ENCODE results near the gene MLXIPL. TPM values are rescaled to one million over a fixed set of nuclear protein-coding genes. Genes with fewer than 3 reads are reported as not detected.
A peak's percentile ranks its signal among the peaks of the same experiment; 100 is the strongest.
"Not testable (repeated sequence)": the region's sequence is repeated elsewhere in the genome, so short reads cannot be mapped to it uniquely, and the experiment has no call there.

Gene MLXIPL
- total RNA-seq, 1 experiment from 2014 or later = 7.2 TPM

DNA sequence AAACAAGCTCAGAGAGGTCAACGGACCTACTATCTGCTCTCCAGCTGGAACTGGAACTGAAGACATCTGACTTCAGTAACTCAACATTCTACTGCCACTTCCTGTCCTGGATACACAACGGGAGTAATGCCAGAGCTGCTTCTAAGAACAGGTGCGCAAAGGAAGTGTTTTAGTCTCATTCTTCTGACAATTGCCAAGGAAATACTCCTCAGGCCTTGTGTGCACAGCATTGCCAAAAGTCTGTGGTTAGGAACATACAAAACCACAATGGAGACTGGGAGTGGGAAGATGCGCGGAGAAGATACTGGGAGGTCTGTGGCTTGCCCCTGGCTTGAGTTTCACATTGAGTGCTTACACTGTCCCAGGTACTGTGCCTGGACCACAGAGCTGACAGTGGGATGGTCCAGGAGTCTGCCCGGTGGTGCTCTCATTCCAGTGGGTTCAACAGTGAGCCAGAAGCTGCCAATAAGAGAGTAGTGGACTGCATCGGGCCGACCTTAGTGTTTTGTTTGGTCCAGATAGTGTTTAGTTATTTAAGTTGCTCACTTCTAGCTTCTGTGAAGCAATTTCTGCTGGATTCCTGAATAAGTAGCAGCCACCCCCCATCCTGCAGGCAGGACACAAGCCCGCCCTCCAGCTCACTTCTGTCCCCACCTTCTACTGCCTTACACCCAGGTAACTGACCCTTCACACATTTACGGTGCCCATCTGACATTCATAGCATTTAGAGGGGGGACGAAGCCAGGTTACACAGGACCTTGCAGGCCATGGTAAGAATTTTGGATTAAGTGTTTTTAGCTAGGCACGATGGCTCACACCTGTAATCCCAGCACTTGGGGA lies 56.3 kb downstream of the MLXIPL start:
- H3K4me1 ChIP-seq (ENCODE audit: control insufficient read depth, insufficient read depth, low read length) = no peaks in the 10 kb centered on the region
- in situ Hi-C loops (cut with HindIII; ENCODE audit: low pct_unique_long_range_greater_than_20kb, low sequenced_read_pairs) (no loop called here), intact Hi-C loops (cut with micrococcal nuclease; ENCODE audit: unreplicated experiment) (no loop called here)
- CTCF ChIA-PET = no interaction called here
- ATAC-seq = peak; percentile 30
- no peak for DNase-seq (ENCODE audit: low read depth, low spot score)
- H3K4me3 ChIP-seq (ENCODE audit: low read depth in 2 of 2, low read length in 2 of 2) = no peak overlapping the region
- POLR2A ChIA-PET = interaction anchor here (0.6 kb wide), 1 partner anchor 45 kb away, joined by 3 read pairs; no protein-coding TSS in a partner anchor
- no peaks in the 10 kb centered on the region; the same call in 1 of the 2 replicates for H3K36me3 ChIP-seq (ENCODE audit: control insufficient read depth, insufficient read depth, low read length)
- no peaks in the 10 kb centered on the region for H3K27me3 ChIP-seq (ENCODE audit: control insufficient read depth, insufficient read depth, low read length)
- no peak overlapping the region for H3K27ac ChIP-seq (ENCODE audit: low read length)
- peak; percentile 38; the same call in 1 of the 2 replicates for TF ChIP-seq POLR2AphosphoS5 (IDR thresholded peaks at IDR 0.05; ENCODE audit: low read depth, low read length)
- TF ChIP-seq, protein P1, sequence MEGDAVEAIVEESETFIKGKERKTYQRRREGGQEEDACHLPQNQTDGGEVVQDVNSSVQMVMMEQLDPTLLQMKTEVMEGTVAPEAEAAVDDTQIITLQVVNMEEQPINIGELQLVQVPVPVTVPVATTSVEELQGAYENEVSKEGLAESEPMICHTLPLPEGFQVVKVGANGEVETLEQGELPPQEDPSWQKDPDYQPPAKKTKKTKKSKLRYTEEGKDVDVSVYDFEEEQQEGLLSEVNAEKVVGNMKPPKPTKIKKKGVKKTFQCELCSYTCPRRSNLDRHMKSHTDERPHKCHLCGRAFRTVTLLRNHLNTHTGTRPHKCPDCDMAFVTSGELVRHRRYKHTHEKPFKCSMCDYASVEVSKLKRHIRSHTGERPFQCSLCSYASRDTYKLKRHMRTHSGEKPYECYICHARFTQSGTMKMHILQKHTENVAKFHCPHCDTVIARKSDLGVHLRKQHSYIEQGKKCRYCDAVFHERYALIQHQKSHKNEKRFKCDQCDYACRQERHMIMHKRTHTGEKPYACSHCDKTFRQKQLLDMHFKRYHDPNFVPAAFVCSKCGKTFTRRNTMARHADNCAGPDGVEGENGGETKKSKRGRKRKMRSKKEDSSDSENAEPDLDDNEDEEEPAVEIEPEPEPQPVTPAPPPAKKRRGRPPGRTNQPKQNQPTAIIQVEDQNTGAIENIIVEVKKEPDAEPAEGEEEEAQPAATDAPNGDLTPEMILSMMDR (IDR thresholded peaks at IDR 0.05) = no peak
- no TSS peak for BruUV-seq (replicated peaks)
- H3K9me3 ChIP-seq (ENCODE audit: control insufficient read depth, insufficient read depth, low read depth, low read length) = no peaks in the 10 kb centered on the region

DNA sequence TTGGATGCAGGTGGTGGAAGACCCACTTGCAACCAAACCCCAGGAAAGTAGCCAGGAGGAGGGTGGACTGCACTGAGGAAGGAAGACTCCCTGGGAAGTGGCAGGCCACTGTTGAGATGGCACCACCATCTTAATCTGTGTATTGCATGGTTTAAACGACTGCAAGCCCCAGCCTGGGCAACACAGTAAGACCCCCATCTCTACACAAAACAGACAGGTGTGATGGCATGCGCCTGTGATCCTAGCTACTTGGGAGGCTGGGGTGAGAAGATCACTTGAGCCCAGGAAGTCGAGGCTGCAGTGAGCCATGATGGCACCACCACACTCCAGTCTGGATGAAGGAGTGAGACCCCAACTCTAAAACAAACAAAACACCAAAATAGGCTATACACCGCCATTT lies 57.2 kb downstream of the MLXIPL start:
- ATAC-seq (no peak), DNase-seq (ENCODE audit: low read depth, low spot score) (no peak)
- no peak overlapping the region for H3K27ac ChIP-seq (ENCODE audit: low read length)
- H3K36me3 ChIP-seq (ENCODE audit: control insufficient read depth, insufficient read depth, low read length) = no peaks in the 10 kb centered on the region; the same call in 1 of the 2 replicates
- intact Hi-C loops (cut with micrococcal nuclease; ENCODE audit: unreplicated experiment) = no loop called here
- BruUV-seq (replicated peaks) = no TSS peak
- ChIA-PET CTCF (interaction anchor here (1.6 kb wide), 1 partner anchor 40 kb away, joined by 5 read pairs; no protein-coding TSS in a partner anchor), POLR2A (interaction anchor here (0.8 kb wide), 1 partner anchor 10 kb away, joined by 6 read pairs; no protein-coding TSS in a partner anchor)
- no peaks in the 10 kb centered on the region for H3K9me3 ChIP-seq (ENCODE audit: control insufficient read depth, insufficient read depth, low read depth, low read length)
- no peaks in the 10 kb centered on the region for H3K4me1 ChIP-seq (ENCODE audit: control insufficient read depth, insufficient read depth, low read length)
- no peaks in the 10 kb centered on the region for H3K27me3 ChIP-seq (ENCODE audit: control insufficient read depth, insufficient read depth, low read length)
- in situ Hi-C loops (cut with HindIII; ENCODE audit: low pct_unique_long_range_greater_than_20kb, low sequenced_read_pairs) = no loop called here
- TF ChIP-seq SIN3A (IDR thresholded peaks at IDR 0.05; ENCODE audit: borderline replicate concordance, insufficient read depth, low read depth, low read length) (no peak), TCF7L2 (IDR thresholded peaks at IDR 0.05; ENCODE audit: low read depth, low read length) (no peak), POLR2AphosphoS5 (IDR thresholded peaks at IDR 0.05; ENCODE audit: low read depth, low read length) (no peak; the same call in 1 of the 2 replicates)
- TF ChIP-seq, protein P1 (IDR thresholded peaks at IDR 0.05) = no peak
- TF ChIP-seq, protein P2, sequence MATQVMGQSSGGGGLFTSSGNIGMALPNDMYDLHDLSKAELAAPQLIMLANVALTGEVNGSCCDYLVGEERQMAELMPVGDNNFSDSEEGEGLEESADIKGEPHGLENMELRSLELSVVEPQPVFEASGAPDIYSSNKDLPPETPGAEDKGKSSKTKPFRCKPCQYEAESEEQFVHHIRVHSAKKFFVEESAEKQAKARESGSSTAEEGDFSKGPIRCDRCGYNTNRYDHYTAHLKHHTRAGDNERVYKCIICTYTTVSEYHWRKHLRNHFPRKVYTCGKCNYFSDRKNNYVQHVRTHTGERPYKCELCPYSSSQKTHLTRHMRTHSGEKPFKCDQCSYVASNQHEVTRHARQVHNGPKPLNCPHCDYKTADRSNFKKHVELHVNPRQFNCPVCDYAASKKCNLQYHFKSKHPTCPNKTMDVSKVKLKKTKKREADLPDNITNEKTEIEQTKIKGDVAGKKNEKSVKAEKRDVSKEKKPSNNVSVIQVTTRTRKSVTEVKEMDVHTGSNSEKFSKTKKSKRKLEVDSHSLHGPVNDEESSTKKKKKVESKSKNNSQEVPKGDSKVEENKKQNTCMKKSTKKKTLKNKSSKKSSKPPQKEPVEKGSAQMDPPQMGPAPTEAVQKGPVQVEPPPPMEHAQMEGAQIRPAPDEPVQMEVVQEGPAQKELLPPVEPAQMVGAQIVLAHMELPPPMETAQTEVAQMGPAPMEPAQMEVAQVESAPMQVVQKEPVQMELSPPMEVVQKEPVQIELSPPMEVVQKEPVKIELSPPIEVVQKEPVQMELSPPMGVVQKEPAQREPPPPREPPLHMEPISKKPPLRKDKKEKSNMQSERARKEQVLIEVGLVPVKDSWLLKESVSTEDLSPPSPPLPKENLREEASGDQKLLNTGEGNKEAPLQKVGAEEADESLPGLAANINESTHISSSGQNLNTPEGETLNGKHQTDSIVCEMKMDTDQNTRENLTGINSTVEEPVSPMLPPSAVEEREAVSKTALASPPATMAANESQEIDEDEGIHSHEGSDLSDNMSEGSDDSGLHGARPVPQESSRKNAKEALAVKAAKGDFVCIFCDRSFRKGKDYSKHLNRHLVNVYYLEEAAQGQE (IDR thresholded peaks at IDR 0.05; ENCODE audit: insufficient read depth in 1 of 2, low read depth in 2 of 2, low read length in 1 of 2) = no peak
- no peak overlapping the region for H3K4me3 ChIP-seq (ENCODE audit: low read depth in 2 of 2, low read length in 2 of 2)

DNA sequence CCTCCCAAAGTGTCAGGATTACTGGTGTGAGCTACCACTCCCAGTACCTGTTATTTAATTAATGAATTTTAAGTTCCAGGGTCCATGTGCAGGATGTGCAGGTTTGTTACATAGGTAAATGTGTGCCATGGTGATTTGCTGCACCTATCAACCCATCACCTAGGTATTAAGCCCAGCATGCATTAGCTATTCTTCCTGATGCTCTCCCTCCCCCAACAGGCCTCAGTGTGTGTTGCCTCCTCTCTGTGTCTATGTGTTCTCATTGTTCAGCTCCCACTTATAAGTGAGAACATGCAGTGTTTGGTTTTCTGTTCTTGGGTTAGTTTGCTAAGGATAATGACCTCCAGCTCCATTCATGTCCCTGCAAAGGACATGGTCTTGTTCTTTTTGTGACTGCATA lies 57.9 kb downstream of the MLXIPL start:
- POLR2A ChIA-PET = interaction anchor here (0.6 to 0.8 kb wide), 2 partner anchors 9 to 20 kb away, joined by 4 to 6 read pairs; no protein-coding TSS in a partner anchor
- in situ Hi-C loops (cut with HindIII; ENCODE audit: low pct_unique_long_range_greater_than_20kb, low sequenced_read_pairs) = not testable (repeated sequence)

More for the DNA sequence above, 57.9 kb downstream of the MLXIPL start:
- DNase-seq (ENCODE audit: low read depth, low spot score); H3K4me1 ChIP-seq (ENCODE audit: control insufficient read depth, insufficient read depth, low read length); intact Hi-C loops (cut with micrococcal nuclease; ENCODE audit: unreplicated experiment); H3K27me3 ChIP-seq (ENCODE audit: control insufficient read depth, insufficient read depth, low read length); H3K9me3 ChIP-seq (ENCODE audit: control insufficient read depth, insufficient read depth, low read depth, low read length); H3K27ac ChIP-seq (ENCODE audit: low read length); ATAC-seq; H3K36me3 ChIP-seq (ENCODE audit: control insufficient read depth, insufficient read depth, low read length); BruUV-seq (replicated peaks): not testable (repeated sequence)
- H3K4me3 ChIP-seq (ENCODE audit: low read depth in 2 of 2, low read length in 2 of 2) = peak overlapping the region in 1 of 2 experiments; percentile 59; a peak in 2 of 4 replicates
- CTCF ChIA-PET = interaction anchor here (1.6 kb wide), 1 partner anchor 40 kb away, joined by 5 read pairs; no protein-coding TSS in a partner anchor

All from Panc1 (cell line).